ENCODE data around the gene CRYL1. TPM values are rescaled to one million over a fixed set of nuclear protein-coding genes. Genes with fewer than 3 reads are reported as not detected.

Gene CRYL1
- total and polyA plus RNA-seq, 2 experiments from 2014 or later: 65.5 to 66.2 TPM

- WGBS (ENCODE audit: low lambda C conversion rate, missing lambda C conversion rate): 92% methylated on average over 13 of the region's 13 CpGs
- no peak overlapping the region for H2AFZ ChIP-seq
- H3K9me2 ChIP-seq (replicated peaks; ENCODE audit: insufficient read depth): no peaks in the 10 kb centered on the region
- no peaks in the 10 kb centered on the region for H3K27me3 ChIP-seq
- H3K36me3 ChIP-seq (replicated peaks; ENCODE audit: insufficient read depth, low read depth): no peaks in the 10 kb centered on the region
- H3K4me1 ChIP-seq (ENCODE audit: insufficient read depth): no peaks in the 10 kb centered on the region
- H4K20me1 ChIP-seq (ENCODE audit: insufficient read depth, poor library complexity, severe bottlenecking): no peaks in the 10 kb centered on the region
- no peak overlapping the region for H3K27ac ChIP-seq
- no peaks in the 10 kb centered on the region for H3K9me3 ChIP-seq (ENCODE audit: low read depth)
- H3K79me2 ChIP-seq: no peaks in the 10 kb centered on the region
- TF ChIP-seq, protein P1, sequence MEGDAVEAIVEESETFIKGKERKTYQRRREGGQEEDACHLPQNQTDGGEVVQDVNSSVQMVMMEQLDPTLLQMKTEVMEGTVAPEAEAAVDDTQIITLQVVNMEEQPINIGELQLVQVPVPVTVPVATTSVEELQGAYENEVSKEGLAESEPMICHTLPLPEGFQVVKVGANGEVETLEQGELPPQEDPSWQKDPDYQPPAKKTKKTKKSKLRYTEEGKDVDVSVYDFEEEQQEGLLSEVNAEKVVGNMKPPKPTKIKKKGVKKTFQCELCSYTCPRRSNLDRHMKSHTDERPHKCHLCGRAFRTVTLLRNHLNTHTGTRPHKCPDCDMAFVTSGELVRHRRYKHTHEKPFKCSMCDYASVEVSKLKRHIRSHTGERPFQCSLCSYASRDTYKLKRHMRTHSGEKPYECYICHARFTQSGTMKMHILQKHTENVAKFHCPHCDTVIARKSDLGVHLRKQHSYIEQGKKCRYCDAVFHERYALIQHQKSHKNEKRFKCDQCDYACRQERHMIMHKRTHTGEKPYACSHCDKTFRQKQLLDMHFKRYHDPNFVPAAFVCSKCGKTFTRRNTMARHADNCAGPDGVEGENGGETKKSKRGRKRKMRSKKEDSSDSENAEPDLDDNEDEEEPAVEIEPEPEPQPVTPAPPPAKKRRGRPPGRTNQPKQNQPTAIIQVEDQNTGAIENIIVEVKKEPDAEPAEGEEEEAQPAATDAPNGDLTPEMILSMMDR (IDR thresholded peaks at IDR 0.05; ENCODE audit: poor library complexity): no peak
- TF ChIP-seq EZH2phosphoT487 (IDR thresholded peaks at IDR 0.05; ENCODE audit: low read depth, severe bottlenecking, unreplicated experiment) (no peak), EZH2 (IDR thresholded peaks at IDR 0.05; ENCODE audit: borderline replicate concordance) (no peak)
- H3K4me2 ChIP-seq: no peak overlapping the region
- no peak for DNase-seq (ENCODE audit: low spot score)
- H3K4me3 ChIP-seq: no peak overlapping the region
These were observed 121.0 kb downstream of the CRYL1 start for GRCh38 chr13:20404488-20405222.

- no peak overlapping the region for H3K4me2 ChIP-seq
- no peak for DNase-seq (ENCODE audit: low spot score)
- no peaks in the 10 kb centered on the region for H3K27me3 ChIP-seq
- H4K20me1 ChIP-seq (ENCODE audit: insufficient read depth, poor library complexity, severe bottlenecking): no peaks in the 10 kb centered on the region
- no peak for TF ChIP-seq EZH2phosphoT487 (IDR thresholded peaks at IDR 0.05; ENCODE audit: low read depth, severe bottlenecking, unreplicated experiment)
- no peak overlapping the region for H2AFZ ChIP-seq
- H3K79me2 ChIP-seq: no peaks in the 10 kb centered on the region
- H3K4me3 ChIP-seq: no peak overlapping the region
- WGBS (ENCODE audit: low lambda C conversion rate, missing lambda C conversion rate): 92% methylated on average over 10 of the region's 10 CpGs
- no peaks in the 10 kb centered on the region for H3K9me3 ChIP-seq (ENCODE audit: low read depth)
- no peaks in the 10 kb centered on the region for H3K36me3 ChIP-seq (replicated peaks; ENCODE audit: insufficient read depth, low read depth)
- no peak overlapping the region for H3K27ac ChIP-seq
- H3K4me1 ChIP-seq (ENCODE audit: insufficient read depth): no peaks in the 10 kb centered on the region
- H3K9me2 ChIP-seq (replicated peaks; ENCODE audit: insufficient read depth): no peaks in the 10 kb centered on the region
These were observed 121.8 kb downstream of the CRYL1 start for GRCh38 chr13:20403826-20404225.

GRCh38 chr13:20402881-20403280, 122.8 kb downstream of the CRYL1 start:
- WGBS (ENCODE audit: low lambda C conversion rate, missing lambda C conversion rate): 94% methylated on average over 5 of the region's 5 CpGs

More at GRCh38 chr13:20402881-20403280, 122.8 kb downstream of the CRYL1 start:
- Histone ChIP-seq H3K36me3 (replicated peaks; ENCODE audit: insufficient read depth, low read depth) (no peaks in the 10 kb centered on the region), H3K4me3 (no peak overlapping the region), H3K27ac (no peak overlapping the region), H3K4me1 (ENCODE audit: insufficient read depth) (no peaks in the 10 kb centered on the region), H3K79me2 (no peaks in the 10 kb centered on the region), H4K20me1 (ENCODE audit: insufficient read depth, poor library complexity, severe bottlenecking) (no peaks in the 10 kb centered on the region), H3K9me3 (ENCODE audit: low read depth) (no peaks in the 10 kb centered on the region), H3K4me2 (no peak overlapping the region), H3K27me3 (no peaks in the 10 kb centered on the region), H3K9me2 (replicated peaks; ENCODE audit: insufficient read depth) (no peaks in the 10 kb centered on the region), H2AFZ (no peak overlapping the region)
- no peak for DNase-seq (ENCODE audit: low spot score)
- TF ChIP-seq EZH2 (IDR thresholded peaks at IDR 0.05; ENCODE audit: borderline replicate concordance) (no peak), EZH2phosphoT487 (IDR thresholded peaks at IDR 0.05; ENCODE audit: low read depth, severe bottlenecking, unreplicated experiment) (no peak)
- TF ChIP-seq, protein P1 (IDR thresholded peaks at IDR 0.05; ENCODE audit: poor library complexity): no peak
